AG04450 (cell line): ENCODE results near the gene CYSTM1. TPM values are rescaled to one million over a fixed set of nuclear protein-coding genes. Genes with fewer than 3 reads are reported as not detected.
A peak's percentile ranks its signal among the peaks of the same experiment; 100 is the strongest.

Source experiments
- CTCF ChIA-PET: fragments of 300-600, 350-600 bp; formaldehyde crosslinking; extraction: SDS; loops from one replicate; lab custom pipeline; 2022; ENCODE audit warnings: antibody characterized with exemption, inconsistent platforms; lab: Charles Lee
- POLR2A ChIA-PET: fragments of 350-600 bp; formaldehyde crosslinking; extraction: SDS; loops from one replicate; lab custom pipeline; 2021; ENCODE audit warnings: antibody characterized with exemption, inconsistent platforms; lab: Yijun Ruan, JAX
- DNase-seq: peaks from one replicate; pipeline ENCODE4 v3.0.0-alpha.2; 2011; ENCODE audit warnings: low read depth, low spot score
- H3K27ac ChIP-seq: one replicate; pipeline ENCODE4 v1.5.1; 2012; ENCODE audit warnings: low read depth, low read length, control low read depth
- H3K27me3 ChIP-seq: one replicate; pipeline ENCODE4 v1.6.0; 2012; ENCODE audit warnings: low read length; ENCODE audit not compliant: control insufficient read depth, insufficient read depth
- H3K4me3 ChIP-seq: 2 replicates; pipeline ENCODE4 v1.5.1; 2011; ENCODE audit warnings: mild to moderate bottlenecking, low read depth, low read length, control low read depth
- H3K9me3 ChIP-seq: 2 replicates; pipeline ENCODE4 v1.5.1; 2012; ENCODE audit warnings: low read length; ENCODE audit not compliant: control insufficient read depth, insufficient read depth
- CTCF ChIP-seq: IDR thresholded peaks from 2 replicates; pipeline ENCODE4 v1.5.1; 2011; ENCODE audit warnings: low read depth, low read length, control low read depth, inconsistent platforms
- polyA plus RNA-seq: library from polyadenylated mRNA; depleted of rRNA; stranded (reverse); fragments of >200 nt; gene quantifications from 2 replicates; pipeline ENCODE4 v1.2.3, GENCODE V29; 2011

Gene CYSTM1
- polyA plus RNA-seq, 1 experiment, result 13.1 TPM

DNA sequence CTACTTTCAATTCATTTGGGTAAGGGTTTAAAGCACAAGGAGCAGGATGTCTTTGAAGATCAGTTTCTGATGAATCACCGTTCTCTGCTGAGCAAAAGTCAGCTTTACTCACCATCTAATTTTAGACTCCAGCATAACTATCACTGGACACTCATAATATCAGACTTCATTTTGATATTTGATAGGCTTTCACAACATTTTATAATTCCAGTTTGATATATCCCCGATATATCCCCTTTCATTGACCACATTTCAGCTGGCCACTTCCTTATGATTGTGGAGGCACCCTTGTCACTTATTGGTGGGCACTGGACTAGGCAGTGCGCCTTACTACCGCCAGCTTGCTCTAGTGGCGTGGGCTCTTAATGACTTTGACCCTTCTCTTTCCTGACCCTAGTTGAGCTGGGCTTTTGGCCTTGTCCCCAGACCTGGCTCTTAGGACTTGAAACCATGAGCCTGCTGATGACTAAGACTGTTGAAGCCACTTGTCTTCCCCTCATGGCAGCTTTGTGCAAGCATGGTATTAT, 46.8 kb downstream of the CYSTM1 start:
- no peak for TF ChIP-seq CTCF
- no peaks in the 10 kb centered on the region for H3K9me3 ChIP-seq
- peak overlapping the region; percentile 80 for H3K27ac ChIP-seq
- ChIA-PET CTCF (interaction anchor here (1.0 to 1.6 kb wide), 2 partner anchors 23 to 129 kb away, joined by 3 to 4 read pairs; no protein-coding TSS in a partner anchor), POLR2A (interaction anchor here (0.6 to 1.1 kb wide), 2 partner anchors 15 to 19 kb away, joined by 3 to 4 read pairs; no protein-coding TSS in a partner anchor)
- DNase-seq, result peak; percentile 64
- H3K27me3 ChIP-seq, result no peaks in the 10 kb centered on the region
- H3K4me3 ChIP-seq, result no peak overlapping the region

DNA sequence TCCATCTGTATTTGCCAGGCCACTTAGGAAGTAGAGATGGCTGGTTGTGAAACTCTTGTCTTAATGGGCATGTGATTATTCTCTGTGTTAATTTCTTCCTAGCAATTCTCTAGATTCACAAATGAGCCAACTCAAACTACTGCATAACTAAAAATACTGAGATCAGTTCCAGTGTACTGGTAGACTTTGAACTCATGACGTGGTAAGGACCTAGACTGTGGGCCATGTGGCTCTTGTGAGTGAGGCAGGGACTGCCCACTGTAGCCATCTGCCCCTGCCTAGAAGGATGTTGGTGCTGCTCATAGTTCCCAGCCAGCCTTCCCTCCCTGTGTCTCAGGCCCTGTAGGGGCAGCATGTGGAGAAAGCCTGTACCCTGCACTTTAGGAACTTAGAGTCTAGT, 47.4 kb downstream of the CYSTM1 start:
- peak overlapping the region; percentile 80 for H3K27ac ChIP-seq
- CTCF ChIA-PET, result interaction anchor here (1.6 kb wide), 1 partner anchor 129 kb away, joined by 4 read pairs; no protein-coding TSS in a partner anchor
- POLR2A ChIA-PET, result interaction anchor here (1.1 kb wide), 1 partner anchor 19 kb away, joined by 4 read pairs; no protein-coding TSS in a partner anchor
- H3K27me3 ChIP-seq, result no peaks in the 10 kb centered on the region
- DNase-seq, result no peak
- H3K4me3 ChIP-seq, result no peak overlapping the region
- no peaks in the 10 kb centered on the region for H3K9me3 ChIP-seq
- TF ChIP-seq CTCF, result no peak

DNA sequence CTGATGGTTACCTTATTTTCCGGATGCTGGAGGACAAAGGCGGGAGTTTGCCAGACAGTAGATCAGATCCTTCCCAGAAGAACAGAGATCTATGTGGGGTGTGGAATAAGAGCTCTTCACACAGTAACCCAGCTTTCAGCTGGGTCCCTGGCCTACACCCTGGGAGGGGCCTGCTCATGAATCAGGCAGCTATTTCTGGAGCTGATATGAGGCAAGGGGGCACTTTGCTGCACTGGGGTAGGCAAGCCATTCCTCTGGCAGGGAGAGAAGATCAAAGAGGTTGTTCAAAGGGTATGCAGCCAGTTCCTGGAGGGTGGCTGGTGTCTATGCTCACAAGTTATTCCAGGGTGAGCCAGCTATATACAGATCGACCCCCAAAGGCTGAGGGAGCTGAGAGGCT, 48.6 kb downstream of the CYSTM1 start:
- no peak for TF ChIP-seq CTCF
- Histone ChIP-seq H3K27me3 (no peaks in the 10 kb centered on the region), H3K4me3 (no peak overlapping the region), H3K9me3 (no peaks in the 10 kb centered on the region), H3K27ac (no peak overlapping the region)
- ChIA-PET CTCF (interaction anchor here (1.1 to 1.7 kb wide), 4 partner anchors 16 to 128 kb away, joined by 3 to 5 read pairs (median 3); no protein-coding TSS in a partner anchor), POLR2A (no interaction called here)
- no peak for DNase-seq

GRCh38 chr5:140224658-140225057, 49.7 kb downstream of the CYSTM1 start:
- no peaks in the 10 kb centered on the region for H3K27me3 ChIP-seq
- POLR2A ChIA-PET, result no interaction called here
- no peak for DNase-seq
- no peak overlapping the region for H3K4me3 ChIP-seq
- TF ChIP-seq CTCF, result no peak
- no peaks in the 10 kb centered on the region for H3K9me3 ChIP-seq
- CTCF ChIA-PET, result interaction anchor here (0.6 to 1.7 kb wide), 5 partner anchors 15 to 1407 kb away, joined by 3 to 5 read pairs (median 3); no protein-coding TSS in a partner anchor
- H3K27ac ChIP-seq, result no peak overlapping the region

DNA sequence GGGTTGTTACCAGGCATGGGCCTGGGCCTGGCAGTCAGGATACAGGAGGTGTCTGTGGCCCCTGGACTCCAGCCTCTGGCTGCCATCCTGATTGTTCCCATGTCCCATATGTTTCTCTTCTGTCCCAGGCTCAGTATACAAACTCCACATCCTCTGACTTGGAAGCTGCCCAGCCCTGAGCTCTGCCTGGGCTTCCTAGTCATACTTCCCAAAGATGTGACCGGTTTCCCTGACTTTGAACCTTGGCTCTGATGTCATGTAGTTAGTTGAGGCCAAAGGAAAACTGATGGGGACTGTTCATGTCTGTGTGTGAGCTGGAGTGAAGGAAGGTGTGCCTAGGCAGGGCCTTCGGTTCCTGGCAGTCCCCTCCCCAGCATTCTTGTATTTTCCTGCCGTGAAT, 50.4 kb downstream of the CYSTM1 start:
- ChIA-PET POLR2A (no interaction called here), CTCF (no interaction called here)
- Histone ChIP-seq H3K9me3 (no peaks in the 10 kb centered on the region), H3K27me3 (no peaks in the 10 kb centered on the region), H3K27ac (no peak overlapping the region), H3K4me3 (no peak overlapping the region)
- no peak for TF ChIP-seq CTCF
- no peak for DNase-seq
